ENCODE measurements around the gene DUSP10.

DNA sequence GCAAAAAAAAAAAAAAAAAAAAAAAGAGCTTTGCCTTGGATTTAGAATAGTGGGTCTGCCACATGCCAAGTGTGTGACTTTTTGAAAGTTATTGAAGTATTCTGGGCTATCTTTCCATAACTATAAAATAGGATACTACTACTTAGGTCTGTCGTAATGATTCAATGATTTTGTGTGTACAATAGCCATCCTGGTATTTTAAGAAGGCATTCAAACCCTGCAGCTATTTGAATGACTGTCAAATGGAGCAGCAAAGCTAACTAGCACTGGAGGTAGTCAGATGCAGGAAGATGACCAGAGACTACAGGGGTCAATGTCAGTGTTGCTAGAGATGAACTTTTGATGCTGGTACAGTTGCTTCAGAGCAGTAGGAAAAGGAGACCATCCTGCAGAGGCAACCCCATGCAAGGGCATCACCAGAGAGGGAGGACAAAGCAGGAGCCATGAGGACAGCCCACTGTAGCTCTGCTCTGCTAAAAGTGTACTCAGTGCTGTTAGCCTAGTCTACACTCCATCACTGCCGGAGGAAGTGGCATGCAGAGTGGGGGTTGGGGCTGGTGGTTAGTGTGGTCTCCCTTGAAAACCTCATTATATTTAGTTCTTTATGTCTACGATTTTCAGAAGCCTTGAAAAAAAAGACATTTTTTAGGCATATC, 29.0 kb downstream of the DUSP10 start:
- TF ChIP-seq, protein P1, sequence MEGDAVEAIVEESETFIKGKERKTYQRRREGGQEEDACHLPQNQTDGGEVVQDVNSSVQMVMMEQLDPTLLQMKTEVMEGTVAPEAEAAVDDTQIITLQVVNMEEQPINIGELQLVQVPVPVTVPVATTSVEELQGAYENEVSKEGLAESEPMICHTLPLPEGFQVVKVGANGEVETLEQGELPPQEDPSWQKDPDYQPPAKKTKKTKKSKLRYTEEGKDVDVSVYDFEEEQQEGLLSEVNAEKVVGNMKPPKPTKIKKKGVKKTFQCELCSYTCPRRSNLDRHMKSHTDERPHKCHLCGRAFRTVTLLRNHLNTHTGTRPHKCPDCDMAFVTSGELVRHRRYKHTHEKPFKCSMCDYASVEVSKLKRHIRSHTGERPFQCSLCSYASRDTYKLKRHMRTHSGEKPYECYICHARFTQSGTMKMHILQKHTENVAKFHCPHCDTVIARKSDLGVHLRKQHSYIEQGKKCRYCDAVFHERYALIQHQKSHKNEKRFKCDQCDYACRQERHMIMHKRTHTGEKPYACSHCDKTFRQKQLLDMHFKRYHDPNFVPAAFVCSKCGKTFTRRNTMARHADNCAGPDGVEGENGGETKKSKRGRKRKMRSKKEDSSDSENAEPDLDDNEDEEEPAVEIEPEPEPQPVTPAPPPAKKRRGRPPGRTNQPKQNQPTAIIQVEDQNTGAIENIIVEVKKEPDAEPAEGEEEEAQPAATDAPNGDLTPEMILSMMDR (IDR thresholded peaks at IDR 0.05), result no peak
- TF ChIP-seq POLR2A (IDR thresholded peaks at IDR 0.05), result no peak
